PFSK-1 (cell line): ENCODE measurements around the gene PCCA.

Experiments
- POLR2AphosphoS5 ChIP-seq: IDR thresholded peaks from 2 replicates; pipeline ENCODE4 v1.6.1; 2012; ENCODE audit warnings: low read depth, mild to moderate bottlenecking, control low read depth, low read length, moderate library complexity
- REST ChIP-seq, 2 experiments: IDR thresholded peaks; 2 replicates each; pipeline versions ENCODE4 v1.6.1 to v1.8.0; 2011 to 2012; ENCODE audit warnings: low read depth in 2 of 2, low read length in 2 of 2, control low read depth in 1 of 2, inconsistent platforms in 1 of 2, mild to moderate bottlenecking in 1 of 2, moderate library complexity in 1 of 2; ENCODE audit not compliant: insufficient read depth in 1 of 2
- TAF1 ChIP-seq: IDR thresholded peaks from 2 replicates; pipeline ENCODE4 v1.6.1; 2012; ENCODE audit warnings: low read length, control low read depth, borderline replicate concordance; ENCODE audit not compliant: insufficient read depth

DNA sequence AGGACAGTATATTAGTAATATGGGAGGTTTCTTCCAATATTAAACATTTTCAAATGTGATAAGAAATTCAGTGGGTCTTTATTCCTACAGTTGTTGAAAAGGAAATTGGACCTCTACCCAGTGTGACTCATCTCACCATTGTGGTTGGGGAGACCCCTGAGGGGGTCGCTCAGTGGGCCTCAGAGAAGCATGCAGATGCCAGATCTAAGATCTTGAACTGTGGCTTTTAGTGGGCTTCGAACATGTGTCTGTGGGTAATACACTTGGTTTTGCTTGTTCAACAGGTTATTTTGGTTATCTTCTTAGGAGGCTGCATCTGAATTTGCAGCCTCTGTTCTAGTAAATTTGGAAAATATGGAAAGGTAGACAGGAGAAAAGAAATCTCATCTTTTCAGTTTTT is 132.3 kb downstream of the PCCA start:
- no peak for TF ChIP-seq POLR2AphosphoS5
- no peak for TF ChIP-seq TAF1
- no peak for TF ChIP-seq REST (IDR thresholded peaks at IDR 0.05; ENCODE audit: insufficient read depth in 1 of 2, low read depth in 2 of 2, low read length in 2 of 2)
